Astrocyte of the spinal cord (primary cell): ENCODE measurements around the gene MRAP.

Experiments
- DNase-seq: peaks from one replicate; pipeline ENCODE4 v3.0.0; 2011; ENCODE audit warnings: low read depth, low spot score
- H3K4me3 ChIP-seq: 2 replicates; pipeline ENCODE4 v1.5.1; 2011; ENCODE audit warnings: low read depth, mild to moderate bottlenecking, low read length, moderate library complexity
- CTCF ChIP-seq: IDR thresholded peaks from 2 replicates; pipeline ENCODE4 v1.5.1; 2012; ENCODE audit warnings: low read depth, mild to moderate bottlenecking, low read length, inconsistent platforms
- in situ Hi-C: cut with HindIII; loops from 2 replicates; pipeline ENCODE4 v1.10.0; 2017; ENCODE audit warnings: low sequenced_read_pairs

MRAP gene

DNA sequence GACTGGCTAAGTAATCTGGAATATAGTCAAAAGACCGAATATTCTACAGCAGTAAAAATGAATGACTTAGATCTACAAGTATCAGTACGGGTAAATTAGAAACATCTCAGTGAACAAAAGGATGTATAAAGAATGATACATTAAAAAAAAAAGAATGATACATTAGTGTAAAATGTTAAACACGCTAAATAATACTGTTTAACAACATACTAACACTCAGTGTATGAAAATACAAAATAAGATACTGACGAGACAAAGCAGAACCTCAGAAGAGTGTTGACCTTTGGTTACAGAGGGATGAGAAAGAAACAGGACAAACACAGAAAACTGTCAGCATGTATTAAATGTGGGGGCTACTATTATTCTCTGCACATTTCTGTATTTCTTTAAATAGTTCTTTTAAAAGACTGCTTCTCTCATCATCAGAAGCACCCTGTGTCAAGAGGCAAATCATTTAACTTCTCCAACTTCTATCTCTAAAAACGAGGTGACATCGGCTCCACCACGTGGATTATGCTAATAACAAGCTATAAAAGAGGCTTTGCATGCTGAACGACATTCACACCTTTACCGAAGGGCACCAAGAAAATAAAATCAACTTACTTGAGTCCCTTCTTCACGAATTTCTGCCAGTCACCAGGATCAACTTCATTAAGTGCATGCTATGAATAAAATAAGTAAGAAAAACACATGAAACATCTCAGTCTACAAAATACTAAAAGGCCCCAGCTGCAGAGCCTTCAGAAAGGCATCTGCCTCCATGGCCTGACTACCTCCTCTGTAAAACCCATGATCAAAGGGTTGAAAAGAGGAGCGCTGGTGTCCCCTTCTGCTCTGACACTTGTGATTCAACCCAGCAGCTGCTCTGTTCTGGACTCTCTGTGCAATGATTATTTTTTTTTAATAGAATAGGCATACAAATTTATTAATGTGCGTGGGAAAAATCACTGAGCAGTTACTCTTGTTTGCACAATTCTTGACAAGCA is 42.5 kb downstream of the MRAP start:
- H3K4me3 ChIP-seq, result no peak overlapping the region
- in situ Hi-C loops, result no loop called here
- no peak for DNase-seq
- no peak for TF ChIP-seq CTCF

DNA sequence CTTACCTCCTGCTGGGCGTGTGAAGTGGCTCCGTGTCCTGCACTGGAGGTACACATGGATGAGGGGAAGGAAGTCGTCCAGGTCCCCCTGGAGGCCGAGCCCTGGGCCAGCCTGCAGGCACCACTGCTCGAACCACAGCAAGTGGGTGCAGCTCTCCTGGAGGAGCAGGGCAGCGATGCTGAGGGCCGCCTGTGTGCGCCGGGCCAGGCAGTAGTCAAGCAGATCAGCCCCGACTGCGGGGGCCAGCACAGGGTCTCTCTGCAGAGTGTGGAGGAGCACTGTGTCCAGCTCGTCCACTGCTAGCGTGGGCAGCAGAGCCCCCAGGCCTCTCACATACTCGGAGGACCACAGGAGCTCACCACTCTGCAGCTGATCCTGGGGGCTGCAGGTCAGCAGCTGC is 48.3 kb downstream of the MRAP start:
- TF ChIP-seq CTCF, result no peak
- no peak for DNase-seq
- in situ Hi-C loops, result no loop called here
- no peak overlapping the region for H3K4me3 ChIP-seq

DNA sequence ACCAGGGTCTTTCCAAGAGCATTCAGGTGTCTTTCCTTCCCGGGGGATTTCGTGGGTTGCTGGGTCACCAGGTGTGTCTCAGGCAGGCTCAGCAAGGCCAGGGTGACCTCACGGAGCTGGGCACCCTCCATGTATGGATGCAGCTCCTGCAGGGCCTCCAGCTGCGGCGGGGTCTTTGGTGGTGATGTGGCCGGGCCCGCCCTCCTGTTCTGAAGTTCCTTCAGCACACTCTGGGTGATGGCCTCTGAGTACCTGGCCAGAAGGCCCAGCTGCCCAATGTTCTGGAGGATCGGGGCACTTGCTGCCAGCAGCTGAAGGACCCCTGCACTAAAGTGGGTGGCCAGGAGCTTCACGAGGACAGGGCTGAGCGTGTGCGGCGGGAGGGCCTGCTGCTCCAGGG is 48.7 kb downstream of the MRAP start:
- in situ Hi-C loops, result no loop called here
- no peak for TF ChIP-seq CTCF
- no peak for DNase-seq
- no peak overlapping the region for H3K4me3 ChIP-seq

GRCh38 chr21:32347977-32348376 is 49.3 kb downstream of the MRAP start:
- in situ Hi-C loops, result no loop called here
- TF ChIP-seq CTCF, result no peak
- DNase-seq, result no peak
- no peak overlapping the region for H3K4me3 ChIP-seq

DNA sequence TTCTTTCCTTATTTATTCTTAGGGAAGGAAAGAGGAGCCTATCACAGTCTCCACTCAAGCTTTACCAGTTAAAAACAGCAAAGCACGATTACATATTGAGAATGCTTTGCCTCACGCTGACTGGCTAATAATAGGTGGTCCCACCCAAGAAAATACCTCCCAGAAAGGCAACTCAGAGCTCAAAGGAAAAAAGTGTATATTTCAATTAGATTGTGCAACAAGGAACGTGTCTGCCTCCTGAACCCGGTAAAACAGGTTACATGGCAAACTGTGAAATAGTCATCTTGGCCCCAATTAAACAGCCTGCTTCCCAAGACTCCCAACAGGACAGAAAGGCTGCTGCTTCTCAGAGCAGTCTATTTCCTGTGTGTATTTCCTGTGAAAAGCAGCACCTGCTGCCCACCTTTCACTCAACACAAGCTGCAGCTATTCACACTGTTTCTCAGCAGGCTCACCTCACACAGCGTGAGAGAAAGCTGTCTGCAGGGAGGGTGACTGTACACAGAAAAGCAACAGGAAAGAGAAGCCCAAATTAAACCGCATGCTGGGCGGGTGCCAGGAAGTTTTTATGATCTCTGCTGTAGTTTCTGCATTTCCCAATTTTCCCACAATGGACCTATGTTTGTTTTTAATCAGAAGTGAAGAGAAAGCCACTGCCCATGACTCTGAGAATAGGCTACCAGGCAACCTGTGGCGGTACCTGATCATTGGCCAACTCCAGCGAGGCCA is 50.1 kb downstream of the MRAP start:
- no peak for TF ChIP-seq CTCF
- in situ Hi-C loops, result no loop called here
- no peak for DNase-seq
- H3K4me3 ChIP-seq, result no peak overlapping the region

DNA sequence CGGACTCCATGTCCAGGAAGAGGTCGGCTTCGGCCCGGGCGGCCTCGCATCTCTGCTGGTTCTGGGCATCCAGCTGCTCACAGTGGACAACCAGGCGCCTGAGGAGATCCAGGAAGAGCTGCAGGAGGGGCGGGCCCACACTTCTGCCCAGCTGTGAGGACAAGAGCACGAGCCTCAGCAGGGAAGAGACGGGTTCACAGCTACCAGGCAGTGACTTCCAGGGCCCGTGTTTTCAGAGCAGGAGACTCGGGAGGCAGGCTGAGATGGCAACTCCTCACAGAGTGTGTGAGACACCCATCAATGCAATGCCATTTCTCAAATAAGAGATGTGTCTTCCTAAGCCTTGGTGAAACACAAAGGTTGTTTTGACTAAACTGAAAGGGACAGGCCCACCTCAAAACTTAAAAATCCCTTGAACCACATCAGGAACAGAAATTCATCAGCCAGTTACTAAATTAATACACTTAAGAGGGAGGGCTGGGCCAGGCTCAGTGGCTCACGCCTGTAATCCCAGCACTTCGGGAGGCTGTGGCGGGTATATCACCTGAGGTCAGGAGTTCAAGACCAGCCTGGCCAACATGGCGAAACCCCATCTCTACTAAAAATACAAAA is 50.8 kb downstream of the MRAP start:
- no peak for DNase-seq
- no peak overlapping the region for H3K4me3 ChIP-seq
- in situ Hi-C loops, result no loop called here
- TF ChIP-seq CTCF, result no peak
